Heart left ventricle (tissue), 16 donors: ENCODE measurements around the gene UROC1. TPM values are rescaled to one million over a fixed set of nuclear protein-coding genes. Genes with fewer than 3 reads are reported as not detected.

Experiments used
- ATAC-seq, 4 donors: fragments of 200-7000 bp; cut with Tn5 transposase; one replicate each; pipeline ENCODE4 v1.9.1; 2020 to 2022; ENCODE audit warnings: moderate library complexity in 4 of 4, mild to moderate bottlenecking in 3 of 4, moderate number of reproducible peaks in 1 of 4
- DNase-seq, 5 donors: peaks; one replicate each; pipeline ENCODE4 v3.0.0-alpha.2; 2020
- H3K27ac ChIP-seq, 12 donors: fragments of 200-600 bp; sonication (generic) in 4 of 12; one replicate each; pipeline versions ENCODE4 v1.5.0 to v1.8.0; 2016 to 2022; ENCODE audit warnings: mild to moderate bottlenecking in 2 of 12
- H3K27me3 ChIP-seq, 9 donors: fragments of 200-600 bp; sonication (generic) in 2 of 9; one replicate each; pipeline versions ENCODE4 v1.5.1 to v1.8.0; 2016 to 2022; ENCODE audit warnings: mild to moderate bottlenecking in 3 of 9
- H3K36me3 ChIP-seq, 9 donors: fragments of 200-600 bp; sonication (generic) in 2 of 9; one replicate each; pipeline versions ENCODE4 v1.5.0 to v1.8.0; 2018 to 2022; ENCODE audit warnings: mild to moderate bottlenecking in 2 of 9
- H3K4me1 ChIP-seq, 12 donors: fragments of 200-600 bp; sonication (generic) in 4 of 12; one replicate each; pipeline versions ENCODE4 v1.5.0 to v1.8.0; 2016 to 2022; ENCODE audit warnings: mild to moderate bottlenecking in 3 of 12
- H3K4me3 ChIP-seq, 12 donors: fragments of 200-600 bp; sonication (generic) in 4 of 12; one replicate each; pipeline versions ENCODE4 v1.5.0 to v1.8.0; 2017 to 2022; ENCODE audit warnings: mild to moderate bottlenecking in 9 of 12, moderate library complexity in 4 of 12
- H3K9me3 ChIP-seq, 12 donors: fragments of 200-600 bp; sonication (generic) in 4 of 12; one replicate each; pipeline versions ENCODE4 v1.5.0 to v1.8.0; 2016 to 2022; ENCODE audit warnings: mild to moderate bottlenecking in 1 of 12
- CTCF ChIP-seq, 12 donors: fragments of 200-600 bp; sonication (generic) in 4 of 12; IDR thresholded peaks; one replicate each; pipeline versions ENCODE4 v1.5.0 to v1.8.0; 2018 to 2022; ENCODE audit warnings: antibody characterized with exemption in 12 of 12, mild to moderate bottlenecking in 5 of 12
- POLR2A ChIP-seq, 2 donors: fragments of 450-650 bp; IDR thresholded peaks; one replicate each; pipeline ENCODE4 v1.6.1; 2017; ENCODE audit warnings: antibody characterized with exemption in 2 of 2, mild to moderate bottlenecking in 2 of 2, moderate library complexity in 2 of 2
- WGBS, 4 donors: extraction: QIAGEN DNeasy Blood & Tissue Kit in 2 of 4; methylation state at CpG; one replicate each; pipeline versions ENCODE4 v1.1.5 to v1.1.7; 2013 to 2018; 5-methylcytosine and 5-hydroxymethylcytosine counted together
- intact Hi-C, 10 donors: fragments of 100-400 bp; cut with DNase I; formaldehyde crosslinking; loops; one replicate each; pipeline versions ENCODE4 v1.11.1 to v1.14.2; 2022
- polyA plus RNA-seq, 2 donors: library from polyadenylated mRNA; stranded (reverse); fragments of 200-250 nt; gene quantifications; one replicate each; pipeline ENCODE4 v1.2.3, GENCODE V29; 2013
- total RNA-seq, 9 donors: library from RNA; depleted of rRNA in 2 of 9; stranded (reverse); fragments of >200 nt in 2 of 9; fragmentation: NEBNext Ultra II Directional in 3 of 9; extraction: Animal tissue kit (Norgen Biotek cat#: 25700) in 3 of 9; gene quantifications; one replicate each; pipeline versions ENCODE4 v1.1.0 to v1.2.4, GENCODE V29; 2016 to 2023
- donor health status: ischemic (EF 13 %, LVEDD 7.1; RV severe dilation, severe dysfunction).
- donor health status: healthy with polysubstance abuse.
- donor health status: DM: no; HTN: yes; CAD: no.
- donor health status: DM: no; HTN: no; CAD: no.
- donor health status: ischemic (EF 25% LVEDD 6.9; RV normal size, moderate dysfunction).
- donor health status: ischemic (EF 25% LVEDD 5.7; RV mildly dilated, moderate dysfunction).
- donor health status: healthy.
- donor health status: DM: yes; HTN: yes; CAD: no.
- donor health status: ischemic (EF 35%, LVEDD 5.7; RV mildly dilated, moderate dysfunction).
- donor health status: nonischemic (EF 11% LVEDD 7.7; RV severe dilation, severe dysfunction).
- donor health status: DM: yes; HTN: yes; CAD: no.
- donor health status: PGD.
- donor health status: ischemic (EF 29% LVEDD 5.4; RV normal size, mild dysfunction).
- donor health status: nonischemic (EF 23%, LVEDD 6.1; RV moderate dilation, normal function).

The UROC1 gene
- total and polyA plus RNA-seq, 11 donors: not detected

GRCh38 chr3:126509597-126510307 is 7.8 kb downstream of the UROC1 start:
- Histone ChIP-seq H3K27ac (no peak overlapping the region), H3K27me3 (peaks cover 0 to 6% (median 0%) of the 10 kb centered on the region in 9 donors), H3K4me1 (peaks cover 0 to 4% (median 0%) of the 10 kb centered on the region in 12 donors), H3K9me3 (no peaks in the 10 kb centered on the region), H3K4me3 (no peak overlapping the region), H3K36me3 (no peaks in the 10 kb centered on the region)
- intact Hi-C loops: no loop called here
- WGBS, 4 donors: 64 to 74% (median 67%) methylated on average over 12 to 18 of the region's 18 CpGs
- TF ChIP-seq POLR2A (IDR thresholded peaks at IDR 0.05) (no peak), CTCF (IDR thresholded peaks at IDR 0.05) (no peak)
- DNase-seq (peak in 3 of 5 donors; percentile 10 to 57 (median 14)), ATAC-seq (no peak)

- TF ChIP-seq CTCF (IDR thresholded peaks at IDR 0.05): no peak
- TF ChIP-seq POLR2A (IDR thresholded peaks at IDR 0.05): no peak
- Histone ChIP-seq H3K4me1 (peaks cover 0 to 4% (median 0%) of the 10 kb centered on the region in 12 donors), H3K36me3 (no peaks in the 10 kb centered on the region), H3K9me3 (no peaks in the 10 kb centered on the region), H3K27me3 (peaks cover 0 to 9% (median 0%) of the 10 kb centered on the region in 9 donors), H3K4me3 (no peak overlapping the region), H3K27ac (no peak overlapping the region)
- no peak for ATAC-seq
- 83 to 93% (median 88%) methylated on average over 4 of the region's 4 CpGs for WGBS, 4 donors
- intact Hi-C loops: no loop called here
- DNase-seq: peak in 1 of 5 donors; percentile 11
Observed at GRCh38 chr3:126508564-126508964, 9.0 kb downstream of the UROC1 start.

- no peaks in the 10 kb centered on the region for H3K9me3 ChIP-seq
- no peak for ATAC-seq
- 88 to 93% (median 90%) methylated on average over 9 of the region's 9 CpGs for WGBS, 4 donors
- H3K27me3 ChIP-seq: peaks cover 0 to 9% (median 0%) of the 10 kb centered on the region in 9 donors
- peak in 1 of 5 donors; percentile 22 for DNase-seq
- TF ChIP-seq CTCF (IDR thresholded peaks at IDR 0.05): no peak
- TF ChIP-seq POLR2A (IDR thresholded peaks at IDR 0.05): no peak
- intact Hi-C loops: no loop called here
- no peak overlapping the region for H3K27ac ChIP-seq
- no peaks in the 10 kb centered on the region for H3K36me3 ChIP-seq
- H3K4me1 ChIP-seq: peaks cover 0 to 4% (median 0%) of the 10 kb centered on the region in 12 donors
- H3K4me3 ChIP-seq: no peak overlapping the region
Observed at GRCh38 chr3:126507886-126508285, 9.7 kb downstream of the UROC1 start.

- H3K27ac ChIP-seq: no peak overlapping the region
- intact Hi-C loops: no loop called here
- DNase-seq: no peak
- no peak for ATAC-seq
- 85 to 90% (median 88%) methylated on average over 9 to 10 of the region's 10 CpGs for WGBS, 4 donors
- no peaks in the 10 kb centered on the region for H3K9me3 ChIP-seq
- peaks cover 0 to 4% (median 0%) of the 10 kb centered on the region in 12 donors for H3K4me1 ChIP-seq
- H3K27me3 ChIP-seq: peaks cover 0 to 9% (median 0%) of the 10 kb centered on the region in 9 donors
- no peak for TF ChIP-seq POLR2A (IDR thresholded peaks at IDR 0.05)
- TF ChIP-seq CTCF (IDR thresholded peaks at IDR 0.05): no peak
- no peaks in the 10 kb centered on the region for H3K36me3 ChIP-seq
- H3K4me3 ChIP-seq: no peak overlapping the region
Observed at GRCh38 chr3:126503701-126504100, 13.9 kb downstream of the UROC1 start.
